ENCODE results near the gene TEAD1.

Gene TEAD1

GRCh38 chr11:12966002-12966401 lies 291.8 kb downstream of the TEAD1 start:
- DNase-seq (ENCODE audit: low read depth): no peak
- no peak overlapping the region for H3K4me3 ChIP-seq (ENCODE audit: low read length)
- TF ChIP-seq CTCF (conservative IDR thresholded peaks at IDR 0.05; ENCODE audit: low read length): no peak

GRCh38 chr11:12968101-12968500 lies 293.9 kb downstream of the TEAD1 start:
- TF ChIP-seq CTCF (conservative IDR thresholded peaks at IDR 0.05; ENCODE audit: low read length): no peak
- no peak overlapping the region for H3K4me3 ChIP-seq (ENCODE audit: low read length)
- no peak for DNase-seq (ENCODE audit: low read depth)

- no peak for DNase-seq (ENCODE audit: low read depth)
- H3K4me3 ChIP-seq (ENCODE audit: low read length): no peak overlapping the region
- TF ChIP-seq CTCF (conservative IDR thresholded peaks at IDR 0.05; ENCODE audit: low read length): no peak
Measured at GRCh38 chr11:12968826-12969225, 294.6 kb downstream of the TEAD1 start.

- DNase-seq (ENCODE audit: low read depth): no peak
- no peak for TF ChIP-seq CTCF (conservative IDR thresholded peaks at IDR 0.05; ENCODE audit: low read length)
- no peak overlapping the region for H3K4me3 ChIP-seq (ENCODE audit: low read length)
Measured at GRCh38 chr11:12971955-12972354, 297.7 kb downstream of the TEAD1 start.

- H3K4me3 ChIP-seq (ENCODE audit: low read length): no peak overlapping the region
- DNase-seq (ENCODE audit: low read depth): no peak
Measured at GRCh38 chr11:12973528-12974181, 299.4 kb downstream of the TEAD1 start.

GRCh38 chr11:12975195-12975594 lies 301.0 kb downstream of the TEAD1 start:
- DNase-seq (ENCODE audit: low read depth): no peak
- no peak for TF ChIP-seq CTCF (conservative IDR thresholded peaks at IDR 0.05; ENCODE audit: low read length)
- H3K4me3 ChIP-seq (ENCODE audit: low read length): no peak overlapping the region

More at GRCh38 chr11:12973528-12974181, 299.4 kb downstream of the TEAD1 start:
- no peak for TF ChIP-seq CTCF (conservative IDR thresholded peaks at IDR 0.05; ENCODE audit: low read length)

- TF ChIP-seq CTCF (conservative IDR thresholded peaks at IDR 0.05; ENCODE audit: low read length): no peak
- H3K4me3 ChIP-seq (ENCODE audit: low read length): no peak overlapping the region
- no peak for DNase-seq (ENCODE audit: low read depth)
Measured at GRCh38 chr11:12979928-12980689, 305.9 kb downstream of the TEAD1 start.

All from AG10803 (cell line).